Measurements from ENCODE around the gene FAIM2.

The FAIM2 gene

GRCh38 chr12:49939707-49940106 lies 36.0 kb upstream of the FAIM2 start:
- FAIRE-seq (no peak), DNase-seq (ENCODE audit: low spot score) (no peak)

DNA sequence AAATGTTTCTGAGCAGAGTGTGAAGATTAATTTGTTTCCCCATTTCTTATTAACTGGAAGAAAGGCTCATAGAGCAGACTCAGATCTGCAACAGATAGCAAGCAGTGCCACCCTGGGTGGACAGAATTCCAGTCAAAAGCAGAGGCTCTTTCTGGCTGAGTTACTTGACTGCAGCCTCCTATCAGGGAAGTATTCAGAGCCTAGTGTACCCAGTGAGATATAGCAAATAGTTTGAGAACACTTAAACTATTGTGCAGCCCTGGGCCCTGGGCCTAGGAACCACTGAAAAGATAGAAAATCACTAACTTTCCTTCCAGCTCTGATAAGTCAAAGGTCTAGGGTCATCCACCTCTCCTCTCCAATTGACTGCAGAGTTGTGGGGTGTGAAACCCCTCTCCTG lies 35.6 kb upstream of the FAIM2 start:
- DNase-seq (ENCODE audit: low spot score) = no peak
- no peak for FAIRE-seq

DNA sequence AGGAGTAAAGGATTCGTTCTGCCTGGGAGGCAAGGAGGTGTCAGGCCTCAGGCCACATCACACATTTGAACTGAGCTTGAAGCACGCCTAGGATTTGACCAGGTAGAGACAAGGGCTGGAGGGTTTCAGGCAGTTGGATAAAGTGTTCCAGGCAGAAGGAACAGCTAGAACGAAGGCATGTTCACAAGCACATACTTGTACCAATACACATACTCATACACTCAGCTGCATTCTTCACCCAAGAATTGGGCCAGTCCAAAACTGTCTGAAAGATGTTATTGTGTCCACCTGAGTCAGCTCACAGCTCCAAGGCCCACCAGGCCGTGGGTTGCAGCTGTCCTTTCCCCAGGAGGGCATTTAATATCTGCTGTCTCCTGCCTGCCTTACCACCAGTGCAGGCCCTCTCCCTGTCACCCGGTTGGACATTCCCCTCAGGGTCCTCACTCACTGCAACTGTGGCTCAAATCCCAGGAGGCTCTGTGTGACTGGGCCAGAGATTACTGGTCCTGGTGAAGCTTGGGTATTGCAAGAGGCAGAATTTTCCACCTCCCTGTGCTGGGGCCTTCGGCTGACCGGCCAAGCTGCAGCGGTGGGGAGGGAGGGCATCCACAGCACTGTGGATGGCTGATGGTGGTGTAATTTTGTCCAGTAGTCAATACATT lies 34.1 kb upstream of the FAIM2 start:
- FAIRE-seq = no peak
- no peak for DNase-seq (ENCODE audit: low spot score)

GRCh38 chr12:49936925-49937324 lies 33.2 kb upstream of the FAIM2 start:
- FAIRE-seq (no peak), DNase-seq (ENCODE audit: low spot score) (no peak)

GRCh38 chr12:49934505-49934904 lies 30.8 kb upstream of the FAIM2 start:
- DNase-seq (ENCODE audit: low spot score) = no peak
- no peak for FAIRE-seq

DNA sequence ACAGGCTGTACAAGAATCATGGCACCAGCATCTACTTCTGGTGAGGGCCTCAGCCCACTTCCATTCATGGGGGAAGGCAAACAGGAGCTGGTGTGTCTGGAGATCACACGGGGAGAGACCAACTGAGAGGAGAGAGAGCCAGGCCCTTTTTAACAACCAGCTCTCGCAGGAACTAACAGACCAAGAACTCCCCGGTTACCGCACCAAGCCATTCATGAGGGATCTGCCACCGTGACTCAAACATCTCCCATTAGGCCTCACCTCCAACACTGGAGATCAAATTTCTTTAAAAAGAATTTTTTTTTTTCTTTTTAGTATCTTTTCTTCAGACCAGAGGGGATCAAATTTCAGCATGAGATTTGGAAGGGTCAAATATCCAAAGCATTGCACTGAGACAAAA lies 30.1 kb upstream of the FAIM2 start:
- FAIRE-seq (no peak), DNase-seq (ENCODE audit: low spot score) (no peak)

DNA sequence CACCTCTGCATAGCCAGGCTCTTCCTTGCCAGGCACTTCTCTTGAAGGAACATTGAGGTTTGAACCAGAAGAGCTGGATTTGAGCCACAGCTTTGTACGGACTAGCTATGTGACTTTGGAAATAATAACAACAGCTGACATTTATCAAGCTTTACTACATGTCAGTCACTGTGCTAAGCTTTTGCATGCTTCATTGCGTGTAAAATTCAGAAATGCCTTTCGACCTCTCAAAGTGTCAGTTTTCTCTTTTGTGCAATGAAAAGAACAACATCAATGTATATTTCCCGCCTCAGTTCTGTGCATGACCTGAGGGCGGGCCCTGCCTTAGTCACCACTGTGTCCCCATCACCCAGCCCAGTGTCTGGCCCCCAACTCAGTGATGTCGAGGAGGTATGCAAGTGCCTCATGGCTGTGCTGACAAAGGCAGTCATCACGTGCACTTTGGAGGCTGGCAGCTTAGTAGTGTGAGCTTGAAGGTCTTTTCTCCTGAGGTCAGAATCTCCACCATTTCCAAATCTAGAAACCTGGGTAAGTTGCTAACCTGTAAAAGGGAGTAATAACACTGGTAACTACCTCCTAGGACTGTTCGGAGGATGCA lies 28.9 kb upstream of the FAIM2 start:
- FAIRE-seq (no peak), DNase-seq (ENCODE audit: low spot score) (no peak)

DNA sequence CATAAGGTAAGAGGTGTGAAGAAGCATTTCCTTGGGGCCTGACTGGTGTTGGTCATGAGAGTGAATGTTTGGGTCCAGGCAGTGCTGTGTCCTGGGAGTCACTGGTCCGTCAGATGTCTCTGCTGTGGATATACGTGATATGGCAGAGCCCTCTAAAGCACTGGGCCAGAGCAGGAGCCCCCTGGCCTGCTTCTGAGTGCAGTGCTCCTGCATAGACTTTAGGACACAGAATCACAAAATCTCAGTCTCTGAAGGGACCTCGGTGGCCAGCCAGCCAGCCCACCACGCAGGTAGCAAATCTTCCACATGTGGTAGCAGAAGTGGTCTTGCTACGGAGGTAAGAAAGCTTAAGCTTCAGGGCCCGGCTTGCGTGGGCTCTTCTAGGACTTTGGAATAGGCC lies 28.3 kb upstream of the FAIM2 start:
- DNase-seq (ENCODE audit: low spot score) (no peak), FAIRE-seq (no peak)

DNA sequence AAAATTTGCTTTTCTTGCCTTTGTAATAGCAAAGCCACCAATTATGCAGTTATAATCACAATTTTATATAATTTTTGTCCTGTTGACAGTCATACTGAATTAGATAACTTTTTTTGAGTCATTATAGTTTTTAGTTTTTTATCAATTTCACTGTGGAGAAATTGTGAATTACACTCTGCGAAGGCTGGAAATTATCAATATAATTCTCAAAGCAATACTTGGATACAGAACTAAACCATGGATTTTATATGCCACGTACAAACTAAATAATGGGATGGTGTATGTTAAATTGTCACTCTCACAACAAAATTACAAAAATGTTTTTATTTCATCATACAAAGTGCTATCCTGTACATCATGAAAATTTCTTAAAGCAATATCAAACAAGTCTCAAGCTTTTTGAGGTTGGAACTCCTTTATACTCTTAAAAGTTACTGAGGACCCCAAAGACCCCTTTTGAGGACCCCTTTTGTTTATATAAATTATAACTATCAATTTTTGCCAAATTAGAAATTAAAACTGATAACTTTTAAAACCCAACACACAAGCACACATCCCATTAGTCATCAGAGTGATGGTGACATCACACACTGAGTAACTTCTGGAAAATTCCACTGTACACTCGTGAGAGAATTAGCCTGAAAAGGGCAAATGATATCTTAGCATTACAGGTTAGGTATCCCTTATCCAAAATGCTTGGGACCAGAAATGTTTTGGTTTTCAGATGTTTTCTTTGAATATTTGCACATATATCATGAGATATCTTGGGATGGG lies 27.0 kb upstream of the FAIM2 start:
- no peak for FAIRE-seq
- DNase-seq (ENCODE audit: low spot score) = peak; percentile 21

DNA sequence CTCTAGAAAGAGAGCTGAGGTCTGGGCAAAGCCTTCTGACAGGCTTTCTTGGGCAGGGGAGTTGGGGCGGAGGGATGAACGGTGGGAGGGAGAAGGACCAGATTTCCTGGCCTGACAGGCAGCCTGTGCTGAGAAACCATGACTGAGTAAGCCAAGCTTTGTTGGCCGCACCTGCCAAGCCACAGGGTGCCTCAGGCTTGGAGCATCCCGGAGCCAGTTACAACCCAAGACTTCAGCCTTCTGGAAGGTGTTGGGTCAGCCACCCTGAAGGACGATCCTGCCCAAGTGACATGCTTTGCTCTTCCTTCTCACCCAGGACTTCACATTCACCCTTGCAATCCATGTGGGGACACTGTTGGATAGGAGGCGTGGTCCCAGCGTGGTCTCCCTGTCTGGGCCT lies 25.9 kb upstream of the FAIM2 start:
- no peak for FAIRE-seq

DNA sequence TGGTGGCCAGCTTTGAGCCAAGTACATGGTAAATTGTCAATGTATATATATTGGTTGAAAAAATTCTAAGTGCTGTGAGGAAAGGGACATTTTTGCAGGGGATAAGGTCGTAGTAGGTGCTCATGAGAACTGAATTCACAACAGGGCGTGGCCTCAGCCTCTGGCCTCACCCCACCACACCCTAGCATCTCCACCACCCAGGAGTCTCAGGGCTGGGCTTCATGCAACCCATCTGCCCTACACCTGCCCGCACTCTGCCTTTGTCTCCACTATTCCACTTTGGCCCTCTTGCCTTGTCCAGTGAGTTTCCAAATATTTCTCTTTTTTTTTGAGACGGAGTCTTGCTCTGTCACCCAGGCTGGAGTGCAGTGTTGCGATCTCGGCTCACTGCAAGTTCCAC lies 24.8 kb upstream of the FAIM2 start:
- DNase-seq (ENCODE audit: low spot score) (no peak), FAIRE-seq (no peak)

More for the DNA sequence above, 25.9 kb upstream of the FAIM2 start:
- no peak for DNase-seq (ENCODE audit: low spot score)

DNA sequence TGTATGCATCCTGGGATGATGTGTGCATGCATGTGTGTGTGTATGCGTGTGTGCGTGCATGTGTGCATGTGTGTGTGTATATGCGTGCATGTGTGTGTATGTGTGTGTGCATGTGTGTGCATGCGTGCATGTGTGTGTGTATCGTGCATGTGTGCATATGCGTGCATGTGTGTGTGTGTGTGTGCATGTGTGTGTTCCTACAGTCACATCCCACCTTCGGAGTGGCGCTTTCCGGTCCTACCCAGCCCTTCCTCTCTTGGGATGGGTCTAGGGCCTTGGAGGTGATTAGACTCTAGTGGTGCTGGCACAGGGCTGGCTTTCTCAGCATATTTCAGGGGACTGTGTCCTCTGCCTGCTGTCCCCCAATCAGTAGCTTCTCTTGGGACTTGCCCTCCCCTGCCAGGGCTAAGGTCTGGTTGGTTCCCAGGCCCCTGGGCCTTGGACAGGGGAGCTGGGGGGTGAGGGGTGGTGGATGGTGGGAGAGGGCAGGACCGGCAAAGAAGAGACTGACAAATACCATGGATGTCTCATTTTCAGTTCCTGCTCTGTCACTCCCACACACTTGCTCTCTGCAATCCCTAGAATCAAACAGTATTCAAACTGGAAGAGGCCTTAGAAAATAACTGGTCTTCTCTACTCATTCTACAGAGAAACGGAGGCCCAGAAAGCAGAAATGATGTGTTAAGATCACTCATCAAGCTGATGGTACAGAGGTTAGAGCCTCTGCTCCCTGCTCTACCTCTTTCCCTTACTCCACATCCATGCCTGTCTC lies 21.9 kb upstream of the FAIM2 start:
- FAIRE-seq = no peak
- DNase-seq (ENCODE audit: low spot score) = no peak

DNA sequence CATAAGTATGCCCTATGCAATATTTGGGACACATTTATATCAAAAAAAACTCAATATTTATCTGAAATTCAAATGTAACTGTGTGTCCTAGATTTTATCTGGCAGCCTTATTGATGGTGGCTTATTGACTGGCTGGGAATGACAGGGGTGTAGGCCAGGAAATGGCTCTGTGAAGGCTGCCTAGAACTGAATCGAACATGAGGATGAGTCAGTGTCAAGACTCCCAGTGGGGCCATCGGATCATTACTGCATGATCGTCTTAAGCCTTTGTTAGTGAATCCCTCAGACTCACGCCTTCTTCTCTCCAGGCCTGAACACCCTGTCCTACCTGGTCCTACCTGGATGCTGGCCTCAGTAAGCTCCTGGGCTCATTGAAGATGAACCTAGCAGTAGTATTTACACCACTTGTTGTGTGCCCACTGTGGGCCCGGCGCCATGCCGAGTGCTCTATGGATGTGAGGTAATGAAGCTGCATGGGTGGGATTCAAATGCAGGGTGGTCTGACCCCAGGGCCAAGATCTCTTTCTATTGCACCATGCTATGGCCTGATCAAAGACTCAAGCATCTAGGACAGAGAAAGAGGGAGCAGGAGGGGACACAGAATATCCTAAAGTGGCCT lies 21.0 kb upstream of the FAIM2 start:
- FAIRE-seq (no peak), DNase-seq (ENCODE audit: low spot score) (no peak)

- DNase-seq (ENCODE audit: low spot score) (no peak), FAIRE-seq (no peak)
These were observed 20.3 kb upstream of the FAIM2 start for GRCh38 chr12:49923880-49924556.

DNA sequence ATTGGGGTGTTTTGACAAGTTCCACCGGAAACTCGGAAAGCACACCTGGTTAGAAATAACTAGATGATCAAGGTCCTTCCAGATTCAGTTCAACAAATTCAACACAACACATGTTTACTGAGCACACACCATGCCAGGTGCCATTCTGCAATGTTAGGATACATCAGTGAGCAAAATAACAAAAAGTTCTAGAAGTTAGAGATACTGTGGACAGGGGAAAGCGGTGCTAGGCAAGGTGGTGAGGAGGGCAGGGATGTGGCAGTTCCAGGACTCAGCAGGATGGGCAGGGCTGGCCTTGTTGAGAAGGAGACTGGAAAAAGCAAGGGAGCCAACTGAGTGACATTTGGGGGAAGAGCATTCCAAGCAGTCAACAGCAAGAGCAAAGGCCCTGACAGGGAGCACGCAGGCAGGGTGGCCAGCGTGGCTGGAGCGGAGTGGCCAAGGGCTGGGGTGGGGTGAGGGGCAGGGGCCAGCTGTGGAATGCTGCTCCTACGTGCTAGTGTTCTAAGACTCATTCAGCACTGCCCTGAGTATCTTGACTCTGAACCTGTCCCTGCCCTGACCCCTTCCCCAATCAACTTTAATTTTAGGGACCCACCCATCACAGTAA lies 19.4 kb upstream of the FAIM2 start:
- no peak for DNase-seq (ENCODE audit: low spot score)
- no peak for FAIRE-seq

GRCh38 chr12:49922349-49923034 lies 18.8 kb upstream of the FAIM2 start:
- DNase-seq (ENCODE audit: low spot score) (no peak), FAIRE-seq (no peak)

- DNase-seq (ENCODE audit: low spot score) (no peak), FAIRE-seq (no peak)
These were observed 18.2 kb upstream of the FAIM2 start for GRCh38 chr12:49921936-49922335.

- DNase-seq (ENCODE audit: low spot score) (no peak), FAIRE-seq (no peak)
These were observed 17.6 kb upstream of the FAIM2 start for GRCh38 chr12:49921299-49921698.

- no peak for DNase-seq (ENCODE audit: low spot score)
- no peak for FAIRE-seq
These were observed 17.2 kb upstream of the FAIM2 start for GRCh38 chr12:49920915-49921286.

All from RCC 7860 (cell line).